OCI-LY3 (cell line): ENCODE results near the gene CAMTA1.

Experiments
- EZH2phosphoT487 ChIP-seq: fragments of 200-600 bp; shearing (Covaris generic); IDR thresholded peaks from 2 replicates; pipeline ENCODE4 v1.6.1; 2018; ENCODE audit warnings: antibody characterized with exemption, mixed run types, low read depth
- TF ChIP-seq, protein P1 (sequence below): fragments of 200-600, 300-600 bp; sonication (generic); IDR thresholded peaks from 2 replicates; pipeline ENCODE4 v1.5.1; 2014; ENCODE audit warnings: antibody characterized with exemption, low read length, low read depth

DNA sequence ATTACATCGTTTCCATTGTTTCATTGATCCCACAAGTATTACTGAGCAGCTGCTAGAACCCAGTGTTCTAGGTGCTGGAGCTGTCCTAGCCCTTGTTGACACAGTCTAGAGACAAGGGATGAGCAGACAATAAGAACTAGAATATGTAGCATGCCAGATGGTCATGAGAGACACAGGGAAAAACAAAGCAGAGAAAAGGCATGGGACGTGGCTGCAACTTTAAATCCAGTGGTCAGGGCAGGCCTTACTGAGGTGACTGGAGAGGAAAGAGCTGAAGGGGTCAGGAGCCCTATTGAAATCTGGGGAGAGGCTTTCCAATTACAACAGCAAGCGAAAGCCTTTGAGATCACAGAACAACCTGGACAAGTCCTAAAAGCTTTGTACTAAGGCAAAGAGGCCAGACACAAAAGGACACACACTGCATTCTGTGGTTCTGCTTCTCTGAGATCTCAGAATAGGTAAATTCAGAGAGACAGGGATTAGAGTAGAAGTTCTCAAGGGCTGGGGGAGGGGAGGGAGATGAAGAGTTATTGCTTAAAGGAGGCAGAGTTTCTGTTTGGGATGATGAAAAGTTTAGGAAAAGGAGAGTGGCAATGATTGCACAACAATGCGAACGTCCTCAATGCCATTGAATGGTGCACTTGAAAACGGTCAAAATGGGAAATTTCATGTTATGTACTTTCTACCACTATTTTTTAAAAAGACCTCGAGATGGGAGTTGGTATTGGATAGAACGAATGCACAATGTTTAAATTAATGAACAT is 518.5 kb downstream of the CAMTA1 start:
- TF ChIP-seq, protein P1, sequence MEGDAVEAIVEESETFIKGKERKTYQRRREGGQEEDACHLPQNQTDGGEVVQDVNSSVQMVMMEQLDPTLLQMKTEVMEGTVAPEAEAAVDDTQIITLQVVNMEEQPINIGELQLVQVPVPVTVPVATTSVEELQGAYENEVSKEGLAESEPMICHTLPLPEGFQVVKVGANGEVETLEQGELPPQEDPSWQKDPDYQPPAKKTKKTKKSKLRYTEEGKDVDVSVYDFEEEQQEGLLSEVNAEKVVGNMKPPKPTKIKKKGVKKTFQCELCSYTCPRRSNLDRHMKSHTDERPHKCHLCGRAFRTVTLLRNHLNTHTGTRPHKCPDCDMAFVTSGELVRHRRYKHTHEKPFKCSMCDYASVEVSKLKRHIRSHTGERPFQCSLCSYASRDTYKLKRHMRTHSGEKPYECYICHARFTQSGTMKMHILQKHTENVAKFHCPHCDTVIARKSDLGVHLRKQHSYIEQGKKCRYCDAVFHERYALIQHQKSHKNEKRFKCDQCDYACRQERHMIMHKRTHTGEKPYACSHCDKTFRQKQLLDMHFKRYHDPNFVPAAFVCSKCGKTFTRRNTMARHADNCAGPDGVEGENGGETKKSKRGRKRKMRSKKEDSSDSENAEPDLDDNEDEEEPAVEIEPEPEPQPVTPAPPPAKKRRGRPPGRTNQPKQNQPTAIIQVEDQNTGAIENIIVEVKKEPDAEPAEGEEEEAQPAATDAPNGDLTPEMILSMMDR, result no peak
- TF ChIP-seq EZH2phosphoT487, result no peak
